Cortex of kidney (tissue), 1 donor: ENCODE measurements around the gene SIK3.

Source experiments
- DNase-seq: peaks from one replicate; lab custom pipeline; 2025; lab: John Stamatoyannopoulos, UW

SIK3 gene

GRCh38 chr11:116864531-116864930, 233.7 kb downstream of the SIK3 start:
- DNase-seq: no peak

GRCh38 chr11:116862951-116863350, 235.3 kb downstream of the SIK3 start:
- no peak for DNase-seq

GRCh38 chr11:116862185-116862584, 236.0 kb downstream of the SIK3 start:
- no peak for DNase-seq

GRCh38 chr11:116861539-116861938, 236.7 kb downstream of the SIK3 start:
- no peak for DNase-seq

GRCh38 chr11:116860303-116860702, 237.9 kb downstream of the SIK3 start:
- DNase-seq: no peak

- DNase-seq: no peak
Observed at GRCh38 chr11:116859175-116859574, 239.1 kb downstream of the SIK3 start.

- no peak for DNase-seq
Observed at GRCh38 chr11:116857936-116858335, 240.3 kb downstream of the SIK3 start.

- no peak for DNase-seq
Observed at GRCh38 chr11:116857316-116857715, 240.9 kb downstream of the SIK3 start.

- no peak for DNase-seq
Observed at GRCh38 chr11:116856423-116856822, 241.8 kb downstream of the SIK3 start.

GRCh38 chr11:116855413-116855812, 242.8 kb downstream of the SIK3 start:
- no peak for DNase-seq

GRCh38 chr11:116853461-116854073, 244.7 kb downstream of the SIK3 start:
- DNase-seq: no peak

GRCh38 chr11:116852261-116853031, 245.8 kb downstream of the SIK3 start:
- DNase-seq: no peak

- DNase-seq: no peak
Observed at GRCh38 chr11:116851626-116852025, 246.6 kb downstream of the SIK3 start.

- DNase-seq: no peak
Observed at GRCh38 chr11:116849486-116849885, 248.7 kb downstream of the SIK3 start.

- DNase-seq: no peak
Observed at GRCh38 chr11:116849060-116849459, 249.2 kb downstream of the SIK3 start.

GRCh38 chr11:116847612-116848011, 250.6 kb downstream of the SIK3 start:
- DNase-seq: no peak

GRCh38 chr11:116844722-116845121, 253.5 kb downstream of the SIK3 start:
- no peak for DNase-seq

- no peak for DNase-seq
Observed at GRCh38 chr11:116843661-116844060, 254.6 kb downstream of the SIK3 start.

- no peak for DNase-seq
Observed at GRCh38 chr11:116842909-116843308, 255.3 kb downstream of the SIK3 start.

- DNase-seq: no peak
Observed at GRCh38 chr11:116842117-116842516, 256.1 kb downstream of the SIK3 start.

- no peak for DNase-seq
Observed at GRCh38 chr11:116840746-116841296, 257.4 kb downstream of the SIK3 start.

- no peak for DNase-seq
Observed at GRCh38 chr11:116840224-116840745, 257.9 kb downstream of the SIK3 start.
